ENCODE data around the gene SOS1.

GRCh38 chr2:39115556-39115955 is 5.3 kb downstream of the SOS1 start:
- TF ChIP-seq SIN3A (IDR thresholded peaks at IDR 0.05; ENCODE audit: borderline replicate concordance, insufficient read depth, low read length) = no peak
- TF ChIP-seq POLR2AphosphoS5 (IDR thresholded peaks at IDR 0.05; ENCODE audit: low read depth, low read length) = no peak
